NCI-H1930 (cell line): ENCODE results near the gene PTPRS.

Experiments
- DNase-seq, 2 experiments: peaks; one replicate each; lab custom pipeline; 2025; lab: John Stamatoyannopoulos, UW

The PTPRS gene

DNA sequence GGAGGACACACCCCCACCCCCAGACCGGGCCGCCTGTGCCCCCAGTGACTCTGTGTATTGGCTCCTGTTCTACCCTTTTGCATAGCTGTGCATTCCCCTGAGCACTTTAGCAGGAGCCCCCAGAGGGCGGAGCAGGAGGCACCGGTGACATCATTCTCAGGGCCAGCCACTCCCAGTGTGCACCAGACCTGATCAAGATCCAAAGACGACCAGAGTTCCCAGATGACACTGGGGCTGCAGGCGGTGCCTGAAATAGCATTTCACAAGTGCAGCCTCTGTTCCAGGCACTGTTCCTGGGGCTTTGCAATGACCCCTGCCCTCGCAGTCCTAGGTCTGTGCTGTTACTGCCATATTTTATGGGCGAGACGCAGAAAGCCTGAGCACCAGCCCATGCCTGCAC lies 14.5 kb upstream of the PTPRS start:
- no peak for DNase-seq

DNA sequence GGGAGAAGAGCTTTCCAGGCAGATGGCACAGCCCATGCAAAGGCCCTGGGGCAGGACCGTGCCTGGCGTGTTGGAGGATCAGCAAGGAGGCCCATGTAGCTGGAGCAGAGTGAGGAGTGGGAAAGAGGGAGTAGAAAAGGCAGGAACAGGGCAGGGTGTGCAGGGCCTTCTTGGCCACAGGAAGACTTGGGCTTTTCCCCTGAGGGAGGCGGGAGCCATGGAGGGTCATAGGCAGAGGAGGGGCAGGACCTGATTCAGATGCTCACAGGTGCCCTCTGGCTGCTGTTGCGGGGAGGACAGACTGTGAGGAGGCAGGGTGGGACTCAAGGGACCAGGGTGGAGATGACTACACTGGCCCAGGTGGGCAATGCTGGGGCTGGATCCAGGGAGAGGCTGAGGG lies 13.8 kb upstream of the PTPRS start:
- no peak for DNase-seq

DNA sequence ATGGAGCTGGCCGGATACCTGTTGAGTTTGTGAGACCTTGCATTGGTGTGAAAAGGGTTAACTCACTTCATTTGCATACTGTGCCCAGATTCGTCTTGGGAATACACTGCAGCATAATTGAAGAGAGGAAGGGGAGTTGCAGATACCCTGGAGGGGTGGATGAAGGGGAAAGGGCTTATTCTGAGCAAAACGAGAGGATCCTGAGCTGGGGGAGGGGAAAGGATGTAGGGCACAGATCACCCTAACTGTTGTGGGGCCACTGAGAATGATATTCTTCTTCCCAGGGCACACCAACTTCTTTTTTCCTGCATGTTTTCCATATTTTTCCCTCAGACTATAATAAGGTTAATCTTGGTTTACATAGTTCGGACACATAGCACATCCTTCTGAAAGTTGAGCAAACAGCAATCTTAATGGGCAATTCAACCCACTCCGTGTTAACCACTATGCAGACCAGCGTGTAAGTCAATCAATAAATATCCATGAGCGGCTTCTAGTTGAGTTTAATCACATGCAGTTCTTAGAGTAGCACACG lies 11.7 kb upstream of the PTPRS start:
- DNase-seq = no peak

DNA sequence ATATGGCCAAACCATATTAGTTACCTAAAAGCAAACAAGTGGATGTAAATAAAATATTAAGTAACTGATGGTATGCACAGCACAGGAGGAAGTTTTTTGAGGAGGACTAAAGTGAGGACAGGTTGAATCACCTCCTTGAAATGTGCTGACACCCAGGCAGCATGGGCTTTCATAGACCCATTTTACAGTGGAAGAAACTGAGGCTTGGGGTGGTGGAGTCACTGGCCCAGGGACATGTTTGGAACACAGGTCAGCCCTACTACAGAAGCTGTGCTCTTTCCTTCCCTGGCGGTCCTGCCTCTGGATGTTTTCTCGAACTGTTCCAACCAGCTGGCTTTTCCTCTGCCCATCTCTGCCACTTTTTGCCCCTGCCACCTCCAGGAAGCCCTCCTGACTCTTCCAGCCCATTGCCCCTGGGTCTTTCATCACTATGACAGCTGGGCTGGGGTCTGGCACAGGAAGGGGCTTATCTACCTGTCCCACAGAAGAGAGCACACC lies 11.2 kb upstream of the PTPRS start:
- no peak for DNase-seq

DNA sequence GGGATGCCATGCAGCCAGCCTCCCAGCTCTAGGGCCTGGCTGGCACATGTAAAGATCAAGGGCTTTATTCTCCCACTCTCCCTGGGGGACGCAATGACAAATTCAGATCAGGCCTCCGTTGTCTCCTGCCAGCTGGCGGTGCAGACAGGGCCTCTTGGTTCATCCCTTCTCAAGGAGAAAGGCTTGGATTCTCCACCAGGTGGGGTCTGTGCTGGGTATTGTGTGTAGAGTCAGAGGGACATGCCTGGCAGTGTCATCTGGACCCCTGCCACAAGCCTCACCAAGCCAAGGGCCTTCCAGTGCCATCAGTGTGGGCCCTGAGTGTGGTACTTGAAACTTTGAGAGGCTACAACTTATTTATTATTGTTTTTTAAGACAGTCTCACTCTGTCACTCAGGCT lies 8.4 kb upstream of the PTPRS start:
- DNase-seq = peak in 1 of 2 experiments; percentile 10

DNA sequence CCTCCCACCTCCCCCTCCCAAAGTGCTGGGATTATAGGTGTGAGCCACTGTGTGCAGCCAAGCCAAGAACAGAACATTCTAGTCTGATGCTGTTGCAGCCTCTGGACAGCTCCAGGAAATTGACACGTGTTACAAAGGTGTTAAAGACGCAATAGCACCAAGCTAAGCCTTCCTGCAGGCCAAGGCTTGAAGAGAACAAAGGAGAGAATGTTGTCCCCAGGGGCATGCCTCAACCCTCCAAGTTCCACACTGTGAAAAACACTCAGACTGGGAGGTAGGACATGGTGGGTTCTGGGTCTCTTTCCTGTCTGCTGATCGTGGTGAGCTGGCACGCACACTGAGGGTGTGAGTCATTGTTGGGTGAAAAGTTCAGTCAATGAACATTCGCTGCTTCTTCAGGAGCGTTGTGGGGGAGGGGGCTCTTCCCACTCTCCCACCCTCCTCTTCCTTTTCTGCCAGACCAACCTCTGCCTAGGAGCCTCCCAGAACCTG lies 5.3 kb upstream of the PTPRS start:
- DNase-seq = no peak

DNA sequence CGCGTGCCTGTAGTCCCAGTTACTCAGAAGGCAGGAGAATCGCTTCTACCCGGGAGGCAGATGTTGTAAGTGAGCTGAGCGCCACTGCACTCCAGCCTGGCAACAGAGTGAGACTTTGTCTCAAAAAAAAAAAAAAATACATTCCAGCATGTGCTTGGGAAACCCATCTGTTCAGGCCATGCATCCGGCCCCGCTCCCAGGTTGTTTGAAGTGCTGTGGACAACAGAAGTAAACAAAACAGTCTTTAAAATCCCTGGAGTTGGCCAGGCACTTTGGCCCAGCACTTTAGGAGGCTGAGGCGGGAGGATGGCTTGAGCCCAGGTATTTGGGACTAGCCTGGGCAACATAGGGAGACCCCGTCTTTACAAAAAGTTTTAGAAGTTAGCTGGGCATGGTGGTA lies 3.2 kb upstream of the PTPRS start:
- no peak for DNase-seq

DNA sequence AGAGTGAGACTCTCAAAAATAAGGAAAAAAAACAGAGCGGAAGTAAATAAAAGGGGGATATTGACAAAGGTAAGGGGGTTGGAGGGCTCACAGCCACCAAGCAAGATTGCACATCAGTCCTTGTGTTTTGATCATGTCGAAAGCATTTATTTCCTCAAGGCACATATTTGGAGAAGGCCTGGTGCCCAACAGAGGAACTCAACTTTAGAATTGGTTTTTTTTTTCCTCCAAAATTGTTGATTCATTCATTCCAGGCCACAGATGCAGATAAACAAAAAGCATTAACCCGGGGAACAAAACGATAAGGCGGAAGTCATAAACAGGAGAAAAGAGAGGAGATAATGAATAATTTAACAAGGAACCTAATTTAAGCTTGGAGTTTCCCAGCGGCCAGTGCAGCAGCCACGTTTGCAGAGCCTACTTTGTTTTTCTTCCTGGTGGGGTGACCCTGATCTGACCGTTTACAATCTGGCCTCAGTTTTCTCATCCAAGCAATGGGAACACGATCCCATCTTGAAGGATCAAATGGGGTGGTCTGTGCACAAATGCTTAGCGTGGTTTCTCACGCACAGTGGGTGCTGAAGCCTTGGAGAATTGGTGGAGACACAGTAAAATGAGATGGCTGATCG lies 2.1 kb upstream of the PTPRS start:
- DNase-seq = no peak

DNA sequence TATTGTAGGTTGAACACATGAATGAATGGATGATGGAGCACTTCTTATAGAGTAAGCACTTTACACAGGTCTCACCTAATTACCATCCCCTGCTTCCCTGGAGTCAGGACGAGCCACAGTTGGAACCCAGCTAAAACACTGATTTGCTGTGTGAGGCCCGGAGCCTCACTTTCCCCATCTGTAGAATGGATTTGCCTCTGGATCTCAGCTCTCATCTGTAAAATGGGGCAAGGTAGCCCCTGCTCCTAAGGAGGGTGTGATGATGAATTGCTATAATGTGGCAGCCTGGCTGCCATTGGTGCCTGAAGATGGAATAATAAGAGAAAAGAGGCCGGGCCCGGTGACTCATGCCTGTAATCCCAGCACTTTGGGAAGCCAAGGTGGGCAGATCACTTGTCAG lies 1.4 kb upstream of the PTPRS start:
- no peak for DNase-seq

DNA sequence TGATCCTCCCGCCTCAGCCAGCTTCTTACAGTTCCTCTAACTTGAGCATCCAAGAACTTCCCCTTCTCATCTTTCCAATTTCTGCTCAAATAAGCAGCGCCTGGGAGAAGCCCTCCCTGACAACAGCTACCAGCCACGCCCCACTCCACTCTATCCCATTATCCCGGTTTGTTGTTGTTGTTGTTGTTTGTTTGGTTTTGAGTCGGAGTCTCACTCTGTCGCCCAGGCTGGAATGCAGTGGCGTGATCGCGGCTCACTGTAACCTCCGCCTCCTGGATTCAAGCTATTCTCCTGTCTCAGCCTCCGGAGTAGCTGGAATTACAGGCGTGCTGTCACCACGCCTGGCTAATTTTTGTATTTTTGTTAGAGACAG lies 822 bp upstream of the PTPRS start:
- DNase-seq = no peak

DNA sequence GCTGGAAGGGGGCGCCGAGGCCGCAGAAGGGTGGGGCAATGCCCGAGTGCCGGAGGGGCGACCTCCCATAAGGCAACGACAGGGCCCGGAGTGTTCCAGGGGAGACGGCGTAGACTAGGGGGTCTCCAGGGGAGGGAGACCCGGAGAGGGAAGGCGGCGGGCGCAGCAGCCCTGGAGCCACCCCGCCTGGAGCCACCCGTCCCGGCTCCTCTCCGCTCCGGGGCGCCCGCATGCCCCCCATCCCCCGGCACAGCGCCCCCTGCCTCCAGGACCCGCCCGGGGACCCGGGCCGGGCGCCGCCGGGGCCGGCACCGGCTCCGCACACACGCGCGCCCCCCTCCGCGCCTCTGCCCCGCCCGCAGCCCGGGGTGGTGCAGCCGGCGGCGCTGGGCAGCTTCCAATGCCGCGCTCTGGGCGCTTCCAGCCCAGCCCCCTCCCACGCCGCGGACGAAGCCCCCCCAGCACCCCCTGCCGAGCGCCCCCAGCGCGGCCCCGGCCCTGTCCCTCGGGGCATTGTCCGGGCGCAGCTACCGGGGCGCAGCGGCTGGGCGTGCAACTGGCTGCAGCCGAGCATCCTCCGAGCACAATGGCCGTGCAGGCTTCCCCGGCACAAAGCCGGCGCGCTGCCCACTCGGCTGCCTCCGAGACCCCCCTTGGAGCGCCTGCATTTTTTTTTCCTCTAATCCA lies 519 bp downstream of the PTPRS start:
- DNase-seq = no peak

DNA sequence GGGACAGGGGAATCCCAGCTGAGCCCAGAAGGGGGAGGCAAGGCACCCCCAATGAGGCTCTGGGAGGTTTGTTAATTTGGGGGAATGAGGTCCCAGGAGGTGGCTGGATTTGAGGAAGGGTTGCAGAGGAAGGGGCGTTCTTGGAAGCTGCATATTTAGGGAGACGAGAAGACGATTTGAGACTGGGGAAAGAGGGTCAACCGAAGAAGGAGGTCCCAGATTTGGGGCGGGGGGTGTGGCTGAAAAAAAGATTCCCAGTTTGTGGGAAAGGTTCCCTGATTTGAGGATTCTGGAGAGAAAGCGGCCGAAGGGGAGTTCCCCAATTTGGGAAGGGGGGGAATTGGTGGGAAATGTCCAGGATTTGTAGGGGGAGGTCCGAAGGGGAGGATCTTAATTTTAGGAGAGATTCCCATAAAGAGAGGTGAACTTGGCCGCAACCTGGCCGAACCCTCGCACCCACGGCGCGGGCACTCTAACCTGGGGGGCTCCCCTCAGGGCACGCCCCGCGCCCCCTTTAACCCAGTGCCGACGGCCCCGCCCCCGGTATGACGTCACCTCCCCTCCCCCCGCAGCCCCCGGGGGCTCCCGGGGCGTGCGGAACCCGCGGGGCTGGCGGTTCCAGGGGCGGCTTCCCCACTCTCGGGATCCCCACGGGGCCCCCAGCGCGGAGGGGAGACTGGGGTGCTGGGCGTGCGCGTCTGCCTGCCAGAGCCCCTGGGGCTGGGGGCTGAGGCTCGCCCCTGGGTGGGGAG lies 1.2 kb downstream of the PTPRS start:
- DNase-seq = no peak

DNA sequence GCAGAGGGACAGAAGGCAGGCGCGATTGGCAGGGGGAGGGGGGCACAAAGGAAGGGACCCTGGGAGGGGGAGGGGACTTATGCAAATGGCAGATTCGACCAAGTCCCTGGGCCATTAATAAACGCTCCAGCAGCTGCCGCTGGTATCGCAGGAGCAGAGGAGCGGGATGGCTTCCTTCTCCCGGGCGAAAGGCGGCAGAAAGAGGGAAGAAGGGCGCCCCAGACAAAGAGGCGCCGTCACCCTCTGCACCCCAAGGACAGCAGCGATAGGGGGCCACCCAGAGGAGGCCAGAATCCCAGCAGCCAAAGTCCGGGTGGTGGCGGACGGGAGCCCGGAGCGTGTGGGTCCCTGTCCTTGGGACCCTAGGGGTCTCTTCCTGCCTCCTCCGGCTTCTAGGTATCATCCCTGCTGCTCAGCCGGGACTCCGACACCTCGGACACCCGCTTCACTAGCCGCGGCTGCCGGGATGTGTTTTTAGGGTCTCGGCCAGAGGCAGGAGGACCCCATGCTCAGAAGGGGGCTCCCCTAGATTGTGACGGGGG lies 1.9 kb downstream of the PTPRS start:
- DNase-seq = no peak

DNA sequence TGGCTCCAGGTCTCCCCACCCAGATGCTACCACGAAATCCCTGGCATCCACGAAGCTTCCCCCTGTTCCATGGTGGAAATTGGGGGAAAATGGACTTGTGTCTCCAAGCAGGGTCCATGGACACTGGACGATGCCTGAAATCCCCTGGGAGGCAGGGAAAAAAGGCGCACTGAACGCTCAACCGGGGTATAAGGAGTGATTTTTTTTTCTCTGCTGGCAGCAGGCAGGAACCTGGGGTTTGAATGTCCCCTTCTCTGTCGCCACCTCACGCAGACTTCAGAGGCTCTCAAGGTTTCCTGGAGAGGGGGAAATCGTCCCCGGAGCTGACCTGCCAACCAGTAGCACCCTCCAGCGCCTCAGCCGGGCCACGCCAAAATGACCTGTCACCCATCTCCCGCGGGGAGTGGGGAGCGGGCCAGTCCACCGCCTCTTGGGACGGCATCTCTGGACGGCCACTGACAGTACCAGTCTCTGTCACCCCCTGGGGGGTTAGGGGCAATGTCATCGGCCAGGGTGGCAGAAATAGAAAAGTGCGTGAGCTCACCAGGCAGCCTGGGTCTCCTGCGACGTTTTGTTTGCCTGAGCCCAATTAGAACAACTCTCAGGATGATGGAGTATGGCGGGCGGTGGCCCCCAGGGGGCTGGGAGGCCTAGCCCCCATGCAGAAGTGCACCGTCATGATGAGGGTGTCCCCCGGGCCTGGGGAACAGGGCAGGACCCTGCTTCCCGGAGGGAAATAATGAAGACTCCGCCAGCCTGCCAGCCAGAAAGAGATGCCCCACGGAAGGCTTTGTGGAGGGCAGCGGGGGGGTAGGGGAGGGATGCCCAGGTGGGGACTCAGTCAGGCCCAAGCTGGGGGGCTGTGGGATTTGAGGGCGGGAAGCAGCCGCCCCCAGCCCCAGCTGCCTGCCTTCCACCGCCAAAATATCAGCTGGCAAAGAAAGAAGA lies 2.6 kb downstream of the PTPRS start:
- no peak for DNase-seq

DNA sequence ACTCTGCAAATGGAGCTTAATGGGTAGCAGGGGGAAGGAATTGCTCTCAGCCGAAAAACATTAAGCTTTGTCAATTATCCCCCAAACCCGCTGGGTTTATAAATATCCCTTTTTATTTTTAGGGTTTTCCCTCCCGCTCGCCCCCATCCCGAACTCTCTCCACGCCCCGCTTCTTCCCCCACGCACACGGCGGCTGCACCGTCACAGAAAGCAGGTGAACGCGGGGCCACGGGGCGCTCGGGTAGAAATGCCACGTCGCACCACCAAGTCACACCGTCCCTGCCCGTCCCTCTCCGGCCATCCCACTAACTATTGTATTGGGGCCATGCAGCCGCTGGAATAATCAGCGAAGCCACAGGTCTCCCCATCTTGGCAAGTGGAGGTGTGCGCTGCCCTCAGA lies 3.5 kb downstream of the PTPRS start:
- DNase-seq = no peak

DNA sequence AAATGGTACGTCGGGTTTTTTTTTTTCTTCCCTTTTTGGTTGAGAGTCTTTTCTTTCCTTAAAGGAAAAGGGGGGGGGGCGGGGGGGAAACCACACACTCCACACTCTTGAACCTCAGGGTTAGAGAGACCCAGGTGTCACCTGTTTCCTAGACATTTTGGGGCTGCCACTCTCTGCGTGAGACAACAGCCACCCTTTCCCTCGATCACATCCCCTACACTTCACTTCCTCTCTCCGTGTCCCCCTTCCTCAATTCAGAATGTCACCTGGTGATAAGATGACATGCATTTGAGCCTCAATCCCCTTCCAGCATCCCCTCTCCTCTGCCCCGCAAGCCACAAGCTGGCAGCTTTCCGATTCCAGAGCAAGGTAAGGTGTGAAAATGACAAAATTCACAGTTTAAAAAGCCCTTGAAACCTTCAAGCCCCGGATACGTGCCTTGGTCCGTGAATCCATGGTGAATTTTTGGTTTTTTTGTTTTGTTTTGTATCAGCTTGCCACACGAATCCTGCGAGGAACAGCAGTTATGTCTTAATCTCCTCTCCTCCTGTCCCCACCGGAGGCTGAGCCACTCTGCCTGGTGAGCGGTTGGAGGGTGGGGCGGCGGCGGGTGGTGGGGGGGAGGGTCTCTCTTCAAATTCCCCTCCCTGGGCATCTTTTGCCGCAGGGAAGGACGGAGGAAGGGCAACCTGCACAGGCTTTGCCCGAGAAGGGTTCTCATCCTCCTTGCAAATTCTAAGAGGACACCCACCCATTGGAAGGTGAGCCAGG lies 4.2 kb downstream of the PTPRS start:
- DNase-seq = no peak

DNA sequence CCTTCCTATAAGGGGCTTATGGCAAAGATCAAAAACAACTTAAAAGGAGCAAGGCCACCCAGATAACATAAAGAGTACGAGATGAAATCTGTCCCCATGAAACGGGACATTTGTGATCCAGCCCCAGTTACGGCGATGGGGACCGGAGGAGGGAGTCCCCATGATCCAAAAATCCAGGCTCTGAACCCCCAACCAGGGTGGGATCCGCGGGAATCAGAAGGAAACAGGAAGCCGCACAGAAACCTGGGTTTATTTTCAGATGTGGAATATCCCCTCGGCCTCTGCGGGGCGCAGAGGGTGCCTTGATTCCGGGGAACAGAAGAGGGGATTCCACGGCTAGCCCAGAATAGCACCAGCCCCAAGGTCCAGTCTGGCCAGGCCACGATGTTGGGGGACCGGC lies 5.0 kb downstream of the PTPRS start:
- no peak for DNase-seq

DNA sequence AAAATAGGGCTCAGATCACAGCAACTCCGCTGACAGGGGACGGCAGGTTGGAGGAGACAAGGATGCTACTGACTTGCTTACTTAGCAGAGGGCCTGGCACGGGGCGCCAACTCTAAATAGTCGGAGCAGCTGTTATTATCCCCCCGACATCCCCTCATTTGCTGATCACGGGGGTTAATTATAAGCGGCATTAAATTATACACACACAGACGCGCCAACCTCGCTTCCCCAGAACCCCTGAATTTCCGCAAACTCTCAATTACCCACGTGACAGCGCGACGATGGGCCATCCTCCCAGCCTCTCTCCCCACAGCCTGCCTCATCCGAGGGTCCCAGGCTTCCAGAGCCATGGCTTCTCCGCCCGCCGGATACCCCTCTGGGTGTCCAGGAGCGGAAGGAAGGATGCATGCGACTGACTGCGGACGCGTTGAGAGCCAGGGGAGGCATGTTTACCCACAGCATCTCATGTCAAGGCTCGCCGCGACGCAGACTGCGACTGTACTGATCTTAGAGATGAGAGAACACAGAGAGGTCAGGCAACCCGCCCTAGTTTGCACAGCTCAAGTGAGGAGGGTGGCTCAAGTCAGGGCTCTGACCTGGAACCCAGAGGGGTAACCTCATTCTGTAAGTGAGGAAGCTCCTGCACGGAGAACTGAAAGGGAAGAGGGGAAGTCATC lies 5.7 kb downstream of the PTPRS start:
- no peak for DNase-seq

DNA sequence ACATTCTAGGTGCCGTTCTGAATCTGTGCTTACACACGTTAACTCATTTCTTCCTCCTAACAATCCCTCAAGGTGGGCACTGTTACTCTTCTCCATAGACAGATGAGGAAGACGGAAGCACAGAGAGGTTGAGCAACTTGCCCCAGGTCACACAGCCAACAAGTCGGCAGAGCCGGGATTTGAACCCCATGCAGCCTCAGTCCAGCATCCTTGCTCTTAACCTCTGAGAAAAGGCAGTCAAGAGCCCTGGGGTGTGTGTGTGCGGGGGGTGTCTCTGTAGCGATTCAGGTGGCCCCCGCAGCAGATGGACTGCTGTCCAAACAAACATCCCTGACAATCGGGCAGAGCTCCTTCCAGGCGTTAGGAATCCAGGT lies 6.3 kb downstream of the PTPRS start:
- DNase-seq = no peak
